HPDE6-E6E7 (cell line): Measurements from ENCODE around the gene MKLN1.

Source experiments
- DNase-seq: peaks from one replicate; pipeline ENCODE4 v3.0.0; 2011; ENCODE audit warnings: missing footprints; ENCODE audit errors: extremely low spot score

The MKLN1 gene

GRCh38 chr7:131521651-131522163, 194.0 kb downstream of the MKLN1 start:
- DNase-seq = peak; percentile 21

- DNase-seq = no peak
Measured at GRCh38 chr7:131522325-131522930, 194.8 kb downstream of the MKLN1 start.

- no peak for DNase-seq
Measured at GRCh38 chr7:131524115-131524514, 196.4 kb downstream of the MKLN1 start.

GRCh38 chr7:131524703-131525102, 197.0 kb downstream of the MKLN1 start:
- DNase-seq = no peak

GRCh38 chr7:131525820-131526219, 198.1 kb downstream of the MKLN1 start:
- DNase-seq = no peak

- no peak for DNase-seq
Measured at GRCh38 chr7:131527456-131527855, 199.8 kb downstream of the MKLN1 start.

GRCh38 chr7:131529179-131529578, 201.5 kb downstream of the MKLN1 start:
- DNase-seq = no peak

- DNase-seq = no peak
Measured at GRCh38 chr7:131529617-131530016, 201.9 kb downstream of the MKLN1 start.

- no peak for DNase-seq
Measured at GRCh38 chr7:131530137-131530536, 202.5 kb downstream of the MKLN1 start.

GRCh38 chr7:131532570-131533091, 205.0 kb downstream of the MKLN1 start:
- no peak for DNase-seq

GRCh38 chr7:131533151-131533559, 205.5 kb downstream of the MKLN1 start:
- no peak for DNase-seq

GRCh38 chr7:131533566-131534561, 206.2 kb downstream of the MKLN1 start:
- DNase-seq = no peak

GRCh38 chr7:131536361-131536849, 208.7 kb downstream of the MKLN1 start:
- DNase-seq = no peak

- DNase-seq = no peak
Measured at GRCh38 chr7:131537571-131537978, 209.9 kb downstream of the MKLN1 start.

GRCh38 chr7:131538071-131538812, 210.6 kb downstream of the MKLN1 start:
- peak; percentile 89 for DNase-seq

- no peak for DNase-seq
Measured at GRCh38 chr7:131538813-131539179, 211.1 kb downstream of the MKLN1 start.

- no peak for DNase-seq
Measured at GRCh38 chr7:131540491-131541162, 213.0 kb downstream of the MKLN1 start.

GRCh38 chr7:131543298-131543697, 215.6 kb downstream of the MKLN1 start:
- no peak for DNase-seq

- DNase-seq = no peak
Measured at GRCh38 chr7:131544021-131544420, 216.3 kb downstream of the MKLN1 start.

- no peak for DNase-seq
Measured at GRCh38 chr7:131544449-131545301, 217.0 kb downstream of the MKLN1 start.
